Mammary epithelial cell (primary cell): ENCODE results near the gene NDST1.

Experiments used
- CTCF ChIP-seq, 2 donors: IDR thresholded peaks in 1 of 2; conservative IDR thresholded peaks in 1 of 2; 2 replicates each; pipeline ENCODE4 v1.5.1; 2011 to 2012; ENCODE audit warnings: inconsistent platforms in 2 of 2, low read length in 2 of 2, mild to moderate bottlenecking in 2 of 2, control low read depth in 1 of 2, low read depth in 1 of 2; ENCODE audit not compliant: insufficient read depth in 1 of 2; ENCODE audit errors: extremely low read depth in 1 of 2
- EZH2 ChIP-seq: IDR thresholded peaks from 2 replicates; pipeline ENCODE4 v1.6.1; 2012; ENCODE audit warnings: low read length, inconsistent platforms, borderline replicate concordance

- TF ChIP-seq EZH2 (no peak), CTCF (conservative IDR thresholded peaks at IDR 0.05 in 1 of 2, IDR thresholded peaks at IDR 0.05 in 1 of 2; ENCODE audit: extremely low read depth in 1 of 2, insufficient read depth in 1 of 2, low read depth in 1 of 2, low read length in 2 of 2) (no peak)
Measured at GRCh38 chr5:150528924-150529546, 21.1 kb downstream of the NDST1 start.
